ENCODE results near the gene KCP. TPM values are rescaled to one million over a fixed set of nuclear protein-coding genes. Genes with fewer than 3 reads are reported as not detected.

Gene KCP
- total and polyA plus RNA-seq, 10 of the 15 experiments (the other 5 are each of a cell fraction or from before 2014, with no cell fraction given), result 0.05 to 7.8 (median 2.5) TPM

DNA sequence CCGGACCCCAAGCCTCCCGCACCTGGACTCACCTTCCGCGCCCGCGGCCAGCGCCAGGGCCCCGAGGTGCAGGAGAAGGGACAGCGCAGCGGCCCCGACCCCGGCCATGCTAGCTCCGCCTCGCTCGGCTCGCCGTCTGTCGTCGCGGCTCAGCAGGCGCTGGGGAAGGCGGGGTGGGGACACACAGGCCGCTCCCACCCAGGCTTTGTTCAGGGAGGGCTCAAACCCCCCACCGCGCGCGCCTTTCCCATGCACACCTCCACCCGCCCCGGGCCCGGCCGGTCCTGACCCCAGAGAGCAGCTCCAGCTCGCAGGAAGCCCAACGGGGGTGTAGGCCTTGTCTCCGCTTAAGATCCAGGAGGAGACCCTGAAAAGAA lies at the start of gene KCP (continued):
- TF ChIP-seq, protein P1, sequence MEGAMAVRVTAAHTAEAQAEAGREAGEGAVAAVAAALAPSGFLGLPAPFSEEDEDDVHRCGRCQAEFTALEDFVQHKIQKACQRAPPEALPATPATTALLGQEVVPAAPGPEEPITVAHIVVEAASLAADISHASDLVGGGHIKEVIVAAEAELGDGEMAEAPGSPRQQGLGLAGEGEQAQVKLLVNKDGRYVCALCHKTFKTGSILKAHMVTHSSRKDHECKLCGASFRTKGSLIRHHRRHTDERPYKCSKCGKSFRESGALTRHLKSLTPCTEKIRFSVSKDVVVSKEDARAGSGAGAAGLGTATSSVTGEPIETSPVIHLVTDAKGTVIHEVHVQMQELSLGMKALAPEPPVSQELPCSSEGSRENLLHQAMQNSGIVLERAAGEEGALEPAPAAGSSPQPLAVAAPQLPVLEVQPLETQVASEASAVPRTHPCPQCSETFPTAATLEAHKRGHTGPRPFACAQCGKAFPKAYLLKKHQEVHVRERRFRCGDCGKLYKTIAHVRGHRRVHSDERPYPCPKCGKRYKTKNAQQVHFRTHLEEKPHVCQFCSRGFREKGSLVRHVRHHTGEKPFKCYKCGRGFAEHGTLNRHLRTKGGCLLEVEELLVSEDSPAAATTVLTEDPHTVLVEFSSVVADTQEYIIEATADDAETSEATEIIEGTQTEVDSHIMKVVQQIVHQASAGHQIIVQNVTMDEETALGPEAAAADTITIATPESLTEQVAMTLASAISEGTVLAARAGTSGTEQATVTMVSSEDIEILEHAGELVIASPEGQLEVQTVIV (IDR thresholded peaks at IDR 0.05; ENCODE audit: borderline replicate concordance, partially characterized antibody), result no peak
- TF ChIP-seq RELA (IDR thresholded peaks at IDR 0.05; ENCODE audit: borderline replicate concordance, partially characterized antibody), result no peak
- TF ChIP-seq ZZZ3 (IDR thresholded peaks at IDR 0.05; ENCODE audit: control insufficient read depth, insufficient read length, low read depth), result no peak
- TF ChIP-seq NFXL1 (IDR thresholded peaks at IDR 0.05; ENCODE audit: borderline replicate concordance), result no peak

DNA sequence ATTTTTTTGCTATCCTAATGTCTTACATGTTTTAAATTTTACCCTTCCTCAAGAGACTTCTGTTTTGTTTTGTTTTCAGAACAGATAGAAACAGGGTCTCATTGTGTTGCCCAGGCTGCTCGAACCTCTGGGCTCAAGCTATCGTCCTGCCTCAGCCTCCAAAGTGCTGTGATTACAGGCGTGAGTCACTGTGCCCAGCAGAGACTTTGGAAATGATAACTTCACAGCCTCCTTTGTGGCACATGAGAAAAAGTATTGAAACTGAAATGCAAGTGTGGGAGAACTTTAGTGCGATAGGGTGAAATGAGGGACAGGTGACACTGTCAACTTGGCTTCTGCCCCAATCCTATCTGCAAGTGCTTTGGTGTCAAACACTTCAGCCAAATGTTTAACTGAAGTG lies 48.8 kb upstream of the KCP start:
- WGBS (ENCODE audit: insufficient coverage, insufficient replicate concordance, low lambda C conversion rate, missing lambda C conversion rate), result 98% methylated on average over 4 of the region's 4 CpGs
- no peaks in the 10 kb centered on the region for H4K20me1 ChIP-seq (ENCODE audit: control insufficient read depth, insufficient read depth)
- RAD21 ChIA-PET (ENCODE audit: unreplicated experiment), result no interaction called here
- intact Hi-C loops (cut with micrococcal nuclease; ENCODE audit: unreplicated experiment) (loop anchor here (5.0 kb wide), 1 partner anchor 133 kb away; no protein-coding TSS in a partner anchor), in situ Hi-C loops (cut with MboI) (no loop called here)
- BruUV-seq (replicated peaks), result no TSS peak
- POLR2A ChIA-PET, result interaction anchor here (0.9 to 10.3 kb wide), 2 partner anchors 17 to 106 kb away, joined by 3 to 107 read pairs; no protein-coding TSS in a partner anchor
- peaks cover 16 to 33% of the 10 kb centered on the region in 2 experiments; a peak in 3 of 4 replicates for H3K36me3 ChIP-seq (ENCODE audit: control insufficient read depth in 2 of 2, insufficient read depth in 2 of 2, low read length in 1 of 2)
- H3K9ac ChIP-seq (ENCODE audit: control insufficient read depth, insufficient read depth, low read length), result no peak overlapping the region
- SMC1A ChIA-PET (ENCODE audit: uncharacterized antibody, unreplicated experiment), result interaction anchor here (0.6 to 1.4 kb wide), 6 partner anchors 9 to 52 kb away, joined by 3 to 5 read pairs (median 4); no protein-coding TSS in a partner anchor
- no peaks in the 10 kb centered on the region; the same call in 1 of the 2 replicates for H3K79me2 ChIP-seq (ENCODE audit: control insufficient read depth, insufficient read depth, low read length)
- no peaks in the 10 kb centered on the region for H3K27me3 ChIP-seq (replicated peaks in 1 of 2; ENCODE audit: control insufficient read depth in 2 of 2, insufficient read depth in 2 of 2, low read length in 1 of 2)
- no peaks in the 10 kb centered on the region for H3K9me3 ChIP-seq (replicated peaks; ENCODE audit: control insufficient read depth, insufficient read depth, low read length)
- H3K4me3 ChIP-seq, result no peak overlapping the region
- no peak overlapping the region for H2AFZ ChIP-seq (ENCODE audit: control insufficient read depth, low read depth, low read length)
- no peak for ATAC-seq
- FAIRE-seq, result no peak
- H3K4me1 ChIP-seq (ENCODE audit: control insufficient read depth, insufficient read depth, low read length), result peaks cover 33% of the 10 kb centered on the region
- no peak overlapping the region for H3K27ac ChIP-seq (ENCODE audit: control insufficient read depth, insufficient read depth)
- H3K4me2 ChIP-seq (ENCODE audit: control insufficient read depth, insufficient read depth), result no peak overlapping the region
- CTCF ChIA-PET, result interaction anchor here (1.0 to 2.5 kb wide), 3 partner anchors 12 to 132 kb away, joined by 3 to 9 read pairs (median 9); no protein-coding TSS in a partner anchor
- DNase-seq (ENCODE audit: low read depth, low spot score), result no peak
- no peak for TF ChIP-seq TARDBP (IDR thresholded peaks at IDR 0.05; ENCODE audit: borderline replicate concordance)
- TF ChIP-seq SIN3A (IDR thresholded peaks at IDR 0.05; ENCODE audit: low read depth, low read length), result no peak
- TF ChIP-seq STAT3 (IDR thresholded peaks at IDR 0.05; ENCODE audit: low read depth, low read length), result no peak
- no peak for TF ChIP-seq SPI1 (IDR thresholded peaks at IDR 0.05; ENCODE audit: borderline replicate concordance, insufficient read depth, low read depth, low read length)
- no peak for TF ChIP-seq GABPA (IDR thresholded peaks at IDR 0.05; ENCODE audit: low read depth)
- TF ChIP-seq EZH2 (IDR thresholded peaks at IDR 0.05; ENCODE audit: borderline replicate concordance, control insufficient read depth, low read depth, low read length), result no peak
- no peak for TF ChIP-seq FOXK2 (IDR thresholded peaks at IDR 0.05)
- TF ChIP-seq, protein P2, sequence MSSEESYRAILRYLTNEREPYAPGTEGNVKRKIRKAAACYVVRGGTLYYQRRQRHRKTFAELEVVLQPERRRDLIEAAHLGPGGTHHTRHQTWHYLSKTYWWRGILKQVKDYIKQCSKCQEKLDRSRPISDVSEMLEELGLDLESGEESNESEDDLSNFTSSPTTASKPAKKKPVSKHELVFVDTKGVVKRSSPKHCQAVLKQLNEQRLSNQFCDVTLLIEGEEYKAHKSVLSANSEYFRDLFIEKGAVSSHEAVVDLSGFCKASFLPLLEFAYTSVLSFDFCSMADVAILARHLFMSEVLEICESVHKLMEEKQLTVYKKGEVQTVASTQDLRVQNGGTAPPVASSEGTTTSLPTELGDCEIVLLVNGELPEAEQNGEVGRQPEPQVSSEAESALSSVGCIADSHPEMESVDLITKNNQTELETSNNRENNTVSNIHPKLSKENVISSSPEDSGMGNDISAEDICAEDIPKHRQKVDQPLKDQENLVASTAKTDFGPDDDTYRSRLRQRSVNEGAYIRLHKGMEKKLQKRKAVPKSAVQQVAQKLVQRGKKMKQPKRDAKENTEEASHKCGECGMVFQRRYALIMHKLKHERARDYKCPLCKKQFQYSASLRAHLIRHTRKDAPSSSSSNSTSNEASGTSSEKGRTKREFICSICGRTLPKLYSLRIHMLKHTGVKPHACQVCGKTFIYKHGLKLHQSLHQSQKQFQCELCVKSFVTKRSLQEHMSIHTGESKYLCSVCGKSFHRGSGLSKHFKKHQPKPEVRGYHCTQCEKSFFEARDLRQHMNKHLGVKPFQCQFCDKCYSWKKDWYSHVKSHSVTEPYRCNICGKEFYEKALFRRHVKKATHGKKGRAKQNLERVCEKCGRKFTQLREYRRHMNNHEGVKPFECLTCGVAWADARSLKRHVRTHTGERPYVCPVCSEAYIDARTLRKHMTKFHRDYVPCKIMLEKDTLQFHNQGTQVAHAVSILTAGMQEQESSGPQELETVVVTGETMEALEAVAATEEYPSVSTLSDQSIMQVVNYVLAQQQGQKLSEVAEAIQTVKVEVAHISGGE (CRISPR knock-in tag; IDR thresholded peaks at IDR 0.05), result no peak
- no peak for TF ChIP-seq ASH2L (IDR thresholded peaks at IDR 0.05; ENCODE audit: borderline replicate concordance, low read depth)
- no peak for TF ChIP-seq FOS (IDR thresholded peaks at IDR 0.05; ENCODE audit: borderline replicate concordance, extremely low read depth, insufficient read length)
- TF ChIP-seq TCF3 (IDR thresholded peaks at IDR 0.05; ENCODE audit: borderline replicate concordance, insufficient read depth, low read depth, low read length), result no peak
- TF ChIP-seq BMI1 (IDR thresholded peaks at IDR 0.05; ENCODE audit: borderline replicate concordance), result no peak

All from GM12878 (cell line).